SK-MEL-5 (cell line): Measurements from ENCODE around the gene KCNA3. TPM values are rescaled to one million over a fixed set of nuclear protein-coding genes. Genes with fewer than 3 reads are reported as not detected.
A peak's percentile ranks its signal among the peaks of the same experiment; 100 is the strongest.

Experiments used
- DNase-seq: peaks from one replicate; pipeline ENCODE4 v3.0.0-alpha.2; 2016; ENCODE audit warnings: low read depth, low spot score
- in situ Hi-C: cut with HindIII; loops from 2 replicates; pipeline ENCODE4 v1.10.0; 2016; ENCODE audit warnings: low sequenced_read_pairs, high pct_unique_total_duplicates, low pct_unique_long_range_greater_than_20kb
- total RNA-seq: library from RNA; depleted of rRNA; stranded (reverse); fragments of >200 nt; shearing (Covaris generic); gene quantifications from 2 replicates; pipeline ENCODE4 v1.2.3, GENCODE V29; 2014; rRNA removed

The KCNA3 gene
- total RNA-seq, 1 experiment from 2014 or later = not detected

- in situ Hi-C loops = no loop called here
- peak; percentile 78 for DNase-seq
Measured at GRCh38 chr1:110630839-110631663, 43.7 kb downstream of the KCNA3 start.

GRCh38 chr1:110628323-110629105, 46.2 kb downstream of the KCNA3 start:
- in situ Hi-C loops = no loop called here
- DNase-seq = no peak

GRCh38 chr1:110627764-110628163, 47.0 kb downstream of the KCNA3 start:
- in situ Hi-C loops = no loop called here
- no peak for DNase-seq

- DNase-seq = no peak
Measured at GRCh38 chr1:110626889-110627288, 47.9 kb downstream of the KCNA3 start.

More at GRCh38 chr1:110626889-110627288, 47.9 kb downstream of the KCNA3 start:
- in situ Hi-C loops = no loop called here

Other genes starting within 250 kb of the KCNA3 start
- gene PROK1, start 223.8 kb downstream of the KCNA3 start, total RNA-seq = not detected in 2 replicates
- not detected in 2 replicates for gene KCNA10, start 155.8 kb downstream of the KCNA3 start, total RNA-seq
- under 0.01 and 0.24 TPM in 2 replicates for gene KCNA2, start 68.6 kb downstream of the KCNA3 start, total RNA-seq
- gene CD53, start 198.2 kb upstream of the KCNA3 start, total RNA-seq = not detected in 2 replicates